HG02870 (cell line): ENCODE measurements around the gene SKIC8.

ENCODE experiments used
- ATAC-seq: cut with Tn5 transposase; IDR thresholded peaks from one replicate; pipeline ENCODE4 v1.9.1; 2021; ENCODE audit warnings: mild to moderate bottlenecking, moderate library complexity; ENCODE audit not compliant: unreplicated experiment

The SKIC8 gene

DNA sequence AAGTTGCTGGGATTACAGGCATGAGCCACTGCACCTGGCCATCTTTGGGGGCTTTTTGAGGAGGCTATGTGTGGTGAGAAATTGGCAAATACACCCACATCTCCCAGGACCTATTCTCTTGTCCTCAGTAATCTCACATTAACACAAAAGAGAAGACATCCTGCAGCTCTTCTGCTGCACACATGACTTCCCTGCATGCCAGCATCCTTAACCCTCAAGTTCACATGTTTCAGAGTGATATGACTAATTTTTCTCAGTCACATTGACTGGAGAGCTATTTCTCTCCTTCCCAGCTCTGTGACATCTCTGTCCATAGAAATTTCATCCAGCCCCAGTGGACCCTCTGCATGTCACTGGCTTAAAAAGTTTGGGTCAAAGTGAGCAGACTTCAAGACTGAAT, 1.9 kb upstream of the SKIC8 start:
- ATAC-seq = peak; percentile 36

- no peak for ATAC-seq
Observed at GRCh38 chr15:78292219-78292618, 7.2 kb downstream of the SKIC8 start.

- ATAC-seq = no peak
Observed at GRCh38 chr15:78291698-78292097, 7.7 kb downstream of the SKIC8 start.

- no peak for ATAC-seq
Observed at GRCh38 chr15:78291052-78291451, 8.4 kb downstream of the SKIC8 start.

DNA sequence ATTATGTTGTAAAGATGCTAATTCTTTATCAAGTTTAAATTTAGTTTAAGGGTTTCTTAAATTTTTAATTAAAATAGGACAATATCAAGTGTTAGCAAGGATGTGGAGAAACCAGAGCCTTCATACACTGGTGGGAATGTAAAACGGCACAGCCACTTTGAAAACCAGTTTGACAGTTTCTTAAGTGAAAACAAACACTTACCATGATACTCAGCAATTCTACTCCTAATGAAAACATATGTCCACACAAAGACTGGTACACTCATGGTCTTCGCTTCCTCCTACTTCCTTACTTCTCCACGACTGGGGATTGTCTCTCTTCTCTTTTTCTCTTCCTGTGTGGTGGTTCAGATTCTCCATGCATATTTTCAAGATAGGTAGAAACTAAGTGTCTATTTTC, 9.2 kb downstream of the SKIC8 start:
- ATAC-seq = no peak

DNA sequence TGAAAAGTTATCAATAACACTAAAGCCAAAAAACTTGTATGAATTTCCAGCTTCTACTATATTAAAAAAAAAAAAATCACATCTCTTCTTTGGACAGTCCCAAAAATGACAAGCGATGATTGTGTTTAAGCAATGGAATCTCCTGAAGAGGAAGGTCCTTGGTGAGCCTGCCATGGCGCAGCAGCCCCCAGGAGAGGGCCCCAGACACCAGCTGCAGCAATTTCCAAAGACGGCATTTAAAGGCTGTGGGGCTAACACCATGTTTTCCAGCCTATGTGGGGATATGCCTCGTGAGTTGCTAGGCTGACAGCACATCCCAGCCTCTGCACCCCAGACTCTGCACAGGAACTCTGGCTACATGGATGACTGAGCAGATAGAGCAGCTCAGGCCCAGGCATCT, 14.7 kb downstream of the SKIC8 start:
- ATAC-seq = no peak

DNA sequence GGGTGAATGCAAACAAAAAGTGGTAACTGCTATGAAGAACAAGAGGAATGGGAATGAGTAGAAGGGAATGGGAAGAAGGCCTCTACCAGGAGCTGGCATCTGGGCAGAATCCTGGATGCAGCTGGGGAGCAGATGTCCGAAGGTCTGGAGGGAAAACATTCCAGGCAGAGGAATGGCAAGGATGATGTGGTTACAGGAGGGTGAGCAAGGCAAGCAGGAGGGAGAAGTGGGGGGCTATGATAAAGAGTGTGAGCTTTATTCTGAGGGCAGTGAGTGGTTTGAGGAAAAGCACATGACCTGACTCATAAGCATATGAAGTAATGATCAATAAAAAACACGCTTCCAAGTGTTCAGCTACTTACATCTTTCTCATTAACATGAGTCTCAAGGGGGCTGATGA, 17.1 kb downstream of the SKIC8 start:
- ATAC-seq = no peak

GRCh38 chr15:78280319-78281072, 18.9 kb downstream of the SKIC8 start:
- no peak for ATAC-seq

DNA sequence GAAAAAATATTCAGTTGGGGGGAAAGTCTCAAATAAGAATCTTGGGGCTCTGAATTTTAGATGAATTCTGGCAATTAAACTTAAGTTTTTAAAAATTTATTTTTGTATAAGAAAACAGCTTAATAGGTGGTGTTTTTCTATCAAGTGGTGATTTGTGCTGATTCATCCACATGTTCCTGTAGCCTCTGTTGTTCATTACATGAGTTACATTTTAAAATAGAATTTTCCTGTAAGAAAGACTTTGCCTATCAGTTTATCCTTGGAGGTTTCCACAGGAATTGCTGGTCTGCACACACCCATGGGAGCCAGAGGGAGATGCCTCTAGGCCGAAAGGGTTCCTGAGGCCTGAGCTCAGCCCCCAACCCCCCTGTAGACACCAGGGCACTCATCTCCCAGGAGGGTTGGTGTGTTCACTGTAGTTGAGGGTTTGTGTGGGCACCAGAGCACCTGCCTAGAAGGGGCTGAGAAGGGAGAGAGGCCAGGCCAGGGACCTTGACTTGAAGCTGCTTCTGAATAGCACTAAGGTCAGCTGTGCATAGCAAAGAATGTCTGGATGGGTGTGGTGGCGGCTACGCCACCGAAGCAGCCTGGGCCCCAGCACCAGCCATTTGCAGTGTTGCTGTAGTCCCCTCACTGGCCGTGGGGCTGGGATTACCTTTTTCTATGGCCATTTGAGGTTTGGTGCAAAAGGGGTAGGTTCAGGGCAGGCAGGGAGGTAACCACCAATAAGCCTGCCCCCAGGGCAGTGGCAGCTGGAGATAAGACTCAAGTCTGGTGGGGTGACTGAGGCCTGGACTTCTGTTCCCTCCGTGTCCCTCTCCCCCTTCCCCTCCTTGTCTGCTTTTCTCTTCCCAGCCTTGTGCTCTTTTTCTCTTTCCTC, 23.1 kb downstream of the SKIC8 start:
- no peak for ATAC-seq

DNA sequence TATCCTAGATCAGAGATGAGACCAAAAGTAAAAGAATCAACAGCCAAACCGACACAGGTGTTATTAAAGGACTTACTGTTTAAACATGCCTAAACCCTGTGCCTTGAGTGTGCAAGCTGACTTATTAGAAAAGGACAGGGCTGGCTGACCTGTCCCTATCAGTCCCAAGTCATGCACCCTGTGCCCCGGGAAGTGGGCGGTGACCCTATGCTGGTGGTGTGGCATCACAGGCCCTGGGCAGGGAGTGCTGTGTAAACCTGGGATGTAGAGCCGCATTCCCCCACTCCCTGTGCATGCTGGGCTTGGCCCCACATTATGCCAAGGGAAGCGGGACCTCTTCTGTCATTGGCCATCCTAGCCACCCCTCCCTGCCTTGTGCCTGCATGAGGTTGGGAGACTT, 24.4 kb downstream of the SKIC8 start:
- ATAC-seq = no peak

- no peak for ATAC-seq
Observed at GRCh38 chr15:78272776-78273175, 26.6 kb downstream of the SKIC8 start.

GRCh38 chr15:78272316-78272715, 27.1 kb downstream of the SKIC8 start:
- ATAC-seq = no peak

DNA sequence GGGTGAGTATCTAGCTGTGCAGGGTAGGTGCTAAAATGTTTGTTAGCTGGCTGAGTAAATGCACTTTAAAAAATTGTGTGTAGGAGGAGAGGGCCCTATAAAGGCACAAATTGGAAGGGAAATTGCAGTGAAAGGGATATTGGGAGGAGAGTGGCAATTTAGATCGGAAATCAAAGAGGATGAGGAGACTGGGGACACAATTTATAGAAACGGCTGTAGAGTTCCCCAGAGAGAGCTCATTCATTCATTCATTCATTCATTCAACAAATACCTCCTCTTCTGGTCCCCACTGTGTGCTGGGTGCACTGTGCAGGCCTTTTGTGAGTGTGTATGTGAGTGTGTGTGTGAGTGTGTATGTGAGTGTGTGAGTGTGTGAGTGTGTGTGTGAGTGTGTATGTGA, 32.6 kb downstream of the SKIC8 start:
- no peak for ATAC-seq

- ATAC-seq = no peak
Observed at GRCh38 chr15:78266229-78266628, 33.2 kb downstream of the SKIC8 start.

GRCh38 chr15:78265752-78266224, 33.6 kb downstream of the SKIC8 start:
- ATAC-seq = no peak

GRCh38 chr15:78265137-78265460, 34.3 kb downstream of the SKIC8 start:
- no peak for ATAC-seq

GRCh38 chr15:78264304-78265136, 34.9 kb downstream of the SKIC8 start, which contains the start of gene DNAJA4:
TSS of gene DNAJA4 (plus strand) at chr15:78264562. CDS start at chr15:78264764, 202 bp downstream.
- no peak for ATAC-seq

DNA sequence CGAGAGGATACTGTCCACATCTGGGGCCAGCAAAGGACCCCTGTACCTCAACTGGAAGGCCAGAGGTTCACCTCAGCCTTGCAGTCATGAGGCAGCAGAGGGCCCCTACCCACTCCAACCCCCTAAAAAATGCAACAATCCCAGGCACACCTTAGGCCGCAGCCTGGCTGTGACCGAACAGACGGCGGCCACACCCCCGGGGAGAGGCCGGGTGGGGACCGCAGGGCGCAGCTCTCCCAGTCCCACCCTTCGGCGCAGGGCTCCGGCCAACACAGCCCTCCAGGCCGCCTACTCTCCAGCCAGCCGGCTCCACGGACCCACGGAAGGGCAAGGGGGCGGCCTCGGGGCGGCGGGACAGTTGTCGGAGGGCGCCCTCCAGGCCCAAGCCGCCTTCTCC, 35.5 kb downstream of the SKIC8 start:
- ATAC-seq = no peak

DNA sequence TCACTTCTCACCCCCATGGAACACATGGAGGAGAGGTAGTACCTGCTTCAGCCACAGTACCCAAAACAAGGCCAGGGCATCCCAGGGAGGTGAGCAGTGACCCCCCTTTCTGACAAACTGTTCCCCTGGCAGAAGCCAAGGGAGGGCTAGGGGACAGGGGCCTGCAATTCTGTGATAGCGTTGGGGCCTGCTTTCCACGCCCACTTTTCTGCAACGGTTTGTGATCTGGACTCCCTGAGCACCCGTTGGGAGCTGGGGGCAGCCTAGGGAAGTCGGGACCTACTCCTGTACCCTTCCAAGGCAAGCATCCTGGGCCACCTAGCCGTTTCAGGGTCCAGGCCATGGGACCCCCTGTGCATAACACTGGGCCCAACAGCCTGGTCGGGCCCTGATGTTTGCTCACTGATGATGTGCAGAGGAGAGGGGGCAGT, 36.0 kb downstream of the SKIC8 start:
- no peak for ATAC-seq

- ATAC-seq = no peak
Observed at GRCh38 chr15:78261062-78261461, 38.3 kb downstream of the SKIC8 start.

DNA sequence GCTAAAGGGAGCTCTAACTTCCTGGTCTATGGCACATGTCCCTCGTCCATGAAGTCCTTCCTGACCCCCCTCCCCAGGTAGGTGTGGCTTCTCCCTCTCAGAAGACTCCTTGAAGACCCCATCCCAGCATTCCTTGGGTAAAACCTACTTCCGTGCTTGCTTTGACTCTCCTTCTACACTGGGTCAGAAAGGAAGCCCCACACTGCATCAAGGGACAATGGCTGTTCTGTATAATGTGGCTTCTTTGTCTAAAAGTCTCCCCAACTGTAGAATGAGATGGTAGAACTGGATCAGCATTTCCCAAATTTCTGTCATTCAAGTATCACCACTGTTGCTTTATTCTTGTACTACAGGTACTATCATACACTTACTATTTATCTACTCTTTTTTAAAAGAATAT, 38.9 kb downstream of the SKIC8 start:
- no peak for ATAC-seq
